PC-9 (cell line): ENCODE measurements around the gene TMEM187.

ENCODE experiments used
- EZH2 ChIP-seq: fragments of 200-600 bp; sonication (generic); IDR thresholded peaks from 2 replicates; pipeline ENCODE4 v1.8.0; 2017; ENCODE audit warnings: antibody characterized with exemption, low read depth
- TF ChIP-seq, protein P1 (sequence below): fragments of 200-600 bp; sonication (generic); conservative IDR thresholded peaks from 2 replicates; pipeline ENCODE4 v1.6.1; 2017; ENCODE audit warnings: mixed run types, antibody characterized with exemption, mild to moderate bottlenecking, moderate library complexity

DNA sequence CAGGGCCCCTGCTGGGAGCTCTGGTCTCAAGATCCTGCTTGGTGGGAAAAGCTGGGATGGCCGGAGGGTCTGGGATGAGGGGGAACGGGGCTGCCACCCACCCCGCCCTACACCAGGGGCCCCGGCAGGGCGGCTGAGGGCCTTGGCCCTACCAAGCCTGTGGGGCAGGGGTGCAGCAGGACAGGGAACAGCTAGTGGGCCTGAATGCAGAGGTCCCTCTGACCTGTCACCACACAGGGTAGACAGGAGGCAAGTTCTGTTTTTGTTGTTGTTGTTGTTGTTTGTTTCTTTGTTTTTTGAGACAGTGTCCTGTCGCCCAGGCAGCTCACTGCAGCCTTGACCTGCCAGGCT, 27.8 kb upstream of the TMEM187 start:
- no peak for TF ChIP-seq EZH2
- TF ChIP-seq, protein P1, sequence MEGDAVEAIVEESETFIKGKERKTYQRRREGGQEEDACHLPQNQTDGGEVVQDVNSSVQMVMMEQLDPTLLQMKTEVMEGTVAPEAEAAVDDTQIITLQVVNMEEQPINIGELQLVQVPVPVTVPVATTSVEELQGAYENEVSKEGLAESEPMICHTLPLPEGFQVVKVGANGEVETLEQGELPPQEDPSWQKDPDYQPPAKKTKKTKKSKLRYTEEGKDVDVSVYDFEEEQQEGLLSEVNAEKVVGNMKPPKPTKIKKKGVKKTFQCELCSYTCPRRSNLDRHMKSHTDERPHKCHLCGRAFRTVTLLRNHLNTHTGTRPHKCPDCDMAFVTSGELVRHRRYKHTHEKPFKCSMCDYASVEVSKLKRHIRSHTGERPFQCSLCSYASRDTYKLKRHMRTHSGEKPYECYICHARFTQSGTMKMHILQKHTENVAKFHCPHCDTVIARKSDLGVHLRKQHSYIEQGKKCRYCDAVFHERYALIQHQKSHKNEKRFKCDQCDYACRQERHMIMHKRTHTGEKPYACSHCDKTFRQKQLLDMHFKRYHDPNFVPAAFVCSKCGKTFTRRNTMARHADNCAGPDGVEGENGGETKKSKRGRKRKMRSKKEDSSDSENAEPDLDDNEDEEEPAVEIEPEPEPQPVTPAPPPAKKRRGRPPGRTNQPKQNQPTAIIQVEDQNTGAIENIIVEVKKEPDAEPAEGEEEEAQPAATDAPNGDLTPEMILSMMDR: no peak
